CD4-positive, CD25-positive, alpha-beta regulatory T cell (primary cell): ENCODE data around the gene TMEM131L. TPM values are rescaled to one million over a fixed set of nuclear protein-coding genes. Genes with fewer than 3 reads are reported as not detected.
A peak's percentile ranks its signal among the peaks of the same experiment; 100 is the strongest.

Source experiments
- ATAC-seq, 2 donors: fragments of 150-1000 bp; cut with Tn5 transposase; one replicate each; pipeline ENCODE4 v1.10.0; 2021; ENCODE audit warnings: low read depth in 2 of 2, moderate number of reproducible peaks in 2 of 2, moderate library complexity in 1 of 2
- DNase-seq, 3 donors: peaks; one replicate each; pipeline versions ENCODE4 v3.0.0 to v3.0.0-alpha.2; 2012 to 2022; ENCODE audit warnings: mixed read lengths in 1 of 3
- H3K27ac ChIP-seq: one replicate; pipeline ENCODE4 v1.7.0; 2013; ENCODE audit warnings: mild to moderate bottlenecking, low read length; ENCODE audit not compliant: insufficient read depth, poor library complexity, severe bottlenecking
- H3K27me3 ChIP-seq: one replicate; pipeline ENCODE4 v1.7.0; 2013; ENCODE audit warnings: low read length; ENCODE audit not compliant: control insufficient read depth, insufficient read depth
- H3K36me3 ChIP-seq: one replicate; pipeline ENCODE4 v1.7.0; 2013; ENCODE audit warnings: mild to moderate bottlenecking, low read length, moderate library complexity; ENCODE audit not compliant: control insufficient read depth, insufficient read depth
- H3K4me1 ChIP-seq: 2 replicates; pipeline ENCODE4 v1.7.0; 2013; ENCODE audit warnings: mild to moderate bottlenecking, low read length; ENCODE audit not compliant: insufficient read depth, control insufficient read depth, poor library complexity, severe bottlenecking
- H3K4me3 ChIP-seq: one replicate; pipeline ENCODE4 v1.7.0; 2013; ENCODE audit warnings: low read depth, mild to moderate bottlenecking, low read length, moderate library complexity
- H3K9me3 ChIP-seq, 2 experiments: 1 replicate in 1 of 2; 2 replicates in 1 of 2; pipeline ENCODE4 v1.7.0; 2013; ENCODE audit warnings: low read length in 2 of 2, mild to moderate bottlenecking in 1 of 2, moderate library complexity in 1 of 2; ENCODE audit not compliant: control insufficient read depth in 2 of 2
- H3K27ac Mint-ChIP-seq, 3 donors: one replicate each; pipeline ENCODE4 v1.8.0; 2020 to 2022; ENCODE audit warnings: mild to moderate bottlenecking in 3 of 3, mixed read lengths in 3 of 3, moderate library complexity in 2 of 3
- H3K27me3 Mint-ChIP-seq: one replicate; pipeline ENCODE4 v1.8.0; 2022; ENCODE audit warnings: mild to moderate bottlenecking, mixed read lengths
- H3K36me3 Mint-ChIP-seq: one replicate; pipeline ENCODE4 v1.8.0; 2020; ENCODE audit warnings: mixed read lengths
- H3K4me1 Mint-ChIP-seq, 4 donors: one replicate each; pipeline ENCODE4 v1.8.0; 2020 to 2022; ENCODE audit warnings: mixed read lengths in 4 of 4, mild to moderate bottlenecking in 1 of 4
- H3K4me3 Mint-ChIP-seq, 4 donors: one replicate each; pipeline ENCODE4 v1.8.0; 2020 to 2022; ENCODE audit warnings: mild to moderate bottlenecking in 4 of 4, mixed read lengths in 4 of 4, moderate library complexity in 3 of 4
- H3K9me3 Mint-ChIP-seq, 7 donors: one replicate each; pipeline ENCODE4 v1.8.0; 2020 to 2022; ENCODE audit warnings: mixed read lengths in 7 of 7, mild to moderate bottlenecking in 3 of 7, moderate library complexity in 2 of 7
- polyA plus RNA-seq, 4 donors: library from polyadenylated mRNA; unstranded; fragments of 300-500 nt; fragmentation: Illumina TruSeq; gene quantifications; one replicate each; pipeline ENCODE4 v1.2.3, GENCODE V29; 2021
- total RNA-seq: library from RNA; stranded (reverse); gene quantifications from one replicate; pipeline ENCODE4 v1.2.3, GENCODE V29; 2022

Gene TMEM131L
- total and polyA plus RNA-seq, 5 donors from 2014 or later: 35.5 to 86.4 (median 44.1) TPM

DNA sequence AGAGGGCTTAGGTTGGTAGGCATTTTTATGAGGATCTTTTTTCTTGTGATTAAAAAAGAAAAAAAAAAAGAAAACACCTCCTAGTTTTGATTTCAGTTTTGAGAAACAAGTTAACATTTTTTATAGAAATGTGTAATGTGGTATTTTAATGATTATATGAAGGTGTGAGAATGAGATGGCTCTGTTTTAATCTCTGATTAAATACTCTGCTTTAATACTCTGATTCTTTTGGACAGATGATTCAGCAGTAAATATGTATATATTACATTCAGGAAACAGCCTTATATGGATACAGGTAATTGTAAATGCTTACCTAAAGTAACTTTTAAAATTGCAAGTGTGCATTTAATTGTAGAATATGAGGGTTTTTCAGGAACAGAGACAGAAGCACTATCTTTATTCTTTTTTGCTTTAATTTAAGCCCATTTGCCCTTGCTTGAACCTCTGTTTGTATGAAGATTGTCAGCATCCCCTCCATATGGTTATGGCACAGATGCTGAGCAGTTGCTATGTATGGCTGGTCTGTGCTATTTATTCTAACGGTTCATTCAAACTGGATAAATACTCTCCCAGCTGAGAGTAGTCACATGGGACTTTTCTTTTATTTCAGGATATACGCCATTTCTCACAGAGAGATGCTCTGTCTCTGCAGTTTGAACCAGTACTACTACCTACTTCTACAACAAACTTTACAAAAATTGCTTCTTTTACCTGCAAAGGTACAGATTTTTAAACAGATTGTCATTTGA lies 117.0 kb downstream of the TMEM131L start:
- Histone ChIP-seq H3K27ac (no peak overlapping the region), H3K36me3 (peaks cover 72% of the 10 kb centered on the region), H3K4me3 (no peak overlapping the region), H3K4me1 (no peaks in the 10 kb centered on the region), H3K27me3 (no peaks in the 10 kb centered on the region), H3K9me3 (no peaks in the 10 kb centered on the region)
- Mint-ChIP-seq H3K36me3 (peaks cover 37% of the 10 kb centered on the region), H3K9me3 (no peaks in the 10 kb centered on the region), H3K4me3 (no peak overlapping the region), H3K27me3 (no peaks in the 10 kb centered on the region), H3K27ac (peak overlapping the region in 1 of 3 donors; percentile 67), H3K4me1 (peaks cover 15 to 37% (median 17%) of the 10 kb centered on the region in 4 donors)
- ATAC-seq (no peak), DNase-seq (no peak)

GRCh38 chr4:153585026-153585425 lies 118.9 kb downstream of the TMEM131L start:
- no peak overlapping the region for H3K27ac ChIP-seq

DNA sequence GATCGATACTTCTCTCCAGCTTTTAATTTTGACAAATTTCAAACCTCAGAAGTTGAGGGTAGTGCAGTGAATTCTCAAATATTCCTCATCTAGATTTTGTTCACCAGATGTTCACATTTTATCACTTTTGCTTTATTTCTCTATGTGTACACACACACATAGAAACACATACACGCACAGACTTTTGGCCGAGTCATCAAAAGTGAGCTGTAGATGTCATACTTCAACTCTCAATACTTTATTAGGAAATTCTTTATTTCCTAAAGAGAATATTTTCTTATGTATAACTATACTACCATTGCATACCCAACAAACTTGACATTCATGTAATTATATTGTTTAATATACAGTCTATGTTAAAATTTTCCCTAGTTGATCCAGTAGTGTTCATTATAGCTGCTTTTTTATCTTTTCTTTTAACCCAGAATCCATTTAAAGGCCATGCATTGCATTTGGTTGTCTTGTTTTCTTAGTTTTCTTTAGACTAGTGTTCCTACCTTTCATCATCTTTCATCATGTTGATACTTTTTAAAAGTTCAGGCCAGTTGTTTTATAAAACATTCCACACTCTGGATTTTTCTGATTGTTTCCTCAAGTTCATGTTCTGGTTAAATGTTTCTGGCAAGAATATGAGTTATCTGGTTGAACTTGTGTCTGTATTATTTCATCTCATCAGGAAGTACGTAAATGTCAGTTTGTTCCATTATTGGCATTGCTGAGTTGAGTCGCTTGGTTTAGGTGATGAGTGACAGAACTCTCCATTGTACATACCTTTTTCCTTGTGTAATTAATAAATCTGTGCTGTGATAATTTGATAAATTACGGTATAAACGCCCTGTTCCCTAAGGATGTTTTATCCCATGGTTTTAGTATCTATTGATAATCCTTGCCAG lies 123.8 kb downstream of the TMEM131L start:
- ATAC-seq: no peak
- H3K27ac Mint-ChIP-seq: peak overlapping the region in 2 of 3 donors; percentile 5 to 7
- peaks cover 56% of the 10 kb centered on the region for H3K36me3 Mint-ChIP-seq

More at GRCh38 chr4:153585026-153585425, 118.9 kb downstream of the TMEM131L start:
- DNase-seq: no peak
- no peaks in the 10 kb centered on the region for H3K9me3 Mint-ChIP-seq
- Histone ChIP-seq H3K9me3 (no peaks in the 10 kb centered on the region), H3K36me3 (peaks cover 85% of the 10 kb centered on the region), H3K27me3 (no peaks in the 10 kb centered on the region), H3K4me1 (no peaks in the 10 kb centered on the region), H3K4me3 (no peak overlapping the region)
- ATAC-seq: no peak
- H3K4me1 Mint-ChIP-seq: peaks cover 10 to 31% (median 12%) of the 10 kb centered on the region in 4 donors
- peak overlapping the region in 2 of 3 donors; percentile 26 to 79 for H3K27ac Mint-ChIP-seq
- no peaks in the 10 kb centered on the region for H3K27me3 Mint-ChIP-seq
- H3K4me3 Mint-ChIP-seq: peak overlapping the region in 1 of 4 donors; percentile 1
- H3K36me3 Mint-ChIP-seq: peaks cover 49% of the 10 kb centered on the region

DNA sequence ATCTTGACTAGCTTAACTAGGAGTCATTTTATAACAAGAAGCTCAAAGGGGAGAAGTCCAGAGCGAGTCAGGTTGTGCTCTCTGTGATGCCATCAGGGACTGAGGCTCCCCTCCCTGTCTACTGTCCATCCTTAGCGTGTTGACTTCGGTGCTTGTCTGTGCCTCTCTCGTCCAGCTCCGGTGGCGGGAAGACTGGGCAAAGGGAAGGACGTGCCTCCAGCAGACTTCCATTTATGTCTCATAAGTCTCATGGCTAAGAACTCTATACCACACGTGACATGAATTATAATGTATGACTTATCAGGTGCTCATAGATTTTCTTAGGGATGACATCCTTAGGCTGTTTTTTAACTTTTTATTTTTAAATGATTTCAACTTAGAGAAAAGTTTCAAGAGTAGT lies 125.3 kb downstream of the TMEM131L start:
- no peaks in the 10 kb centered on the region for H3K27me3 ChIP-seq
- no peak overlapping the region for H3K27ac ChIP-seq
- H3K36me3 ChIP-seq: peaks cover 96% of the 10 kb centered on the region
- Mint-ChIP-seq H3K4me1 (peaks cover 0 to 24% (median 13%) of the 10 kb centered on the region in 4 donors), H3K27me3 (no peaks in the 10 kb centered on the region), H3K36me3 (peaks cover 60% of the 10 kb centered on the region), H3K9me3 (no peaks in the 10 kb centered on the region), H3K4me3 (no peak overlapping the region), H3K27ac (peak overlapping the region in 1 of 3 donors; percentile 29)
- no peak overlapping the region for H3K4me3 ChIP-seq
- ATAC-seq (no peak), DNase-seq (no peak)
- H3K4me1 ChIP-seq: no peaks in the 10 kb centered on the region
- H3K9me3 ChIP-seq: no peaks in the 10 kb centered on the region

More for the DNA sequence above, 123.8 kb downstream of the TMEM131L start:
- Histone ChIP-seq H3K27me3 (no peaks in the 10 kb centered on the region), H3K36me3 (peaks cover 96% of the 10 kb centered on the region), H3K4me1 (no peaks in the 10 kb centered on the region), H3K4me3 (no peak overlapping the region), H3K9me3 (no peaks in the 10 kb centered on the region), H3K27ac (no peak overlapping the region)
- Mint-ChIP-seq H3K27me3 (no peaks in the 10 kb centered on the region), H3K4me3 (no peak overlapping the region), H3K4me1 (peaks cover 0 to 17% (median 3%) of the 10 kb centered on the region in 4 donors), H3K9me3 (no peaks in the 10 kb centered on the region)
- DNase-seq: no peak

GRCh38 chr4:153592064-153592463 lies 125.9 kb downstream of the TMEM131L start:
- ATAC-seq (no peak), DNase-seq (no peak)
- no peak overlapping the region for H3K27ac Mint-ChIP-seq
- H3K9me3 ChIP-seq: no peaks in the 10 kb centered on the region
- H3K27ac ChIP-seq: no peak overlapping the region
- no peaks in the 10 kb centered on the region for H3K27me3 ChIP-seq
- H3K4me3 ChIP-seq: no peak overlapping the region
- H3K4me3 Mint-ChIP-seq: no peak overlapping the region
- H3K27me3 Mint-ChIP-seq: no peaks in the 10 kb centered on the region
- peaks cover 95% of the 10 kb centered on the region for H3K36me3 ChIP-seq
- H3K4me1 Mint-ChIP-seq: peaks cover 0 to 24% (median 12%) of the 10 kb centered on the region in 4 donors
- no peaks in the 10 kb centered on the region for H3K9me3 Mint-ChIP-seq
- peaks cover 59% of the 10 kb centered on the region for H3K36me3 Mint-ChIP-seq
- H3K4me1 ChIP-seq: no peaks in the 10 kb centered on the region

GRCh38 chr4:153593161-153593560 lies 127.0 kb downstream of the TMEM131L start:
- Histone ChIP-seq H3K9me3 (no peaks in the 10 kb centered on the region), H3K4me3 (no peak overlapping the region), H3K36me3 (peaks cover 96% of the 10 kb centered on the region), H3K27me3 (no peaks in the 10 kb centered on the region), H3K4me1 (no peaks in the 10 kb centered on the region), H3K27ac (no peak overlapping the region)
- Mint-ChIP-seq H3K27me3 (no peaks in the 10 kb centered on the region), H3K9me3 (no peaks in the 10 kb centered on the region), H3K4me3 (peak overlapping the region in 1 of 4 donors; percentile 77), H3K36me3 (peaks cover 54% of the 10 kb centered on the region), H3K4me1 (peaks cover 0 to 17% (median 12%) of the 10 kb centered on the region in 4 donors), H3K27ac (no peak overlapping the region)
- ATAC-seq: no peak
- DNase-seq: no peak

GRCh38 chr4:153594210-153594609 lies 128.1 kb downstream of the TMEM131L start:
- Mint-ChIP-seq H3K4me1 (peaks cover 0 to 17% (median 12%) of the 10 kb centered on the region in 4 donors), H3K9me3 (no peaks in the 10 kb centered on the region), H3K36me3 (peaks cover 52% of the 10 kb centered on the region), H3K4me3 (no peak overlapping the region), H3K27ac (peak overlapping the region in 1 of 3 donors; percentile 60), H3K27me3 (no peaks in the 10 kb centered on the region)
- Histone ChIP-seq H3K4me3 (no peak overlapping the region), H3K4me1 (no peaks in the 10 kb centered on the region), H3K9me3 (no peaks in the 10 kb centered on the region), H3K27me3 (no peaks in the 10 kb centered on the region), H3K27ac (no peak overlapping the region), H3K36me3 (peaks cover 97% of the 10 kb centered on the region)
- DNase-seq: no peak
- no peak for ATAC-seq
